ENCODE results near the gene TMEM121B. TPM values are rescaled to one million over a fixed set of nuclear protein-coding genes. Genes with fewer than 3 reads are reported as not detected.

The TMEM121B gene
- total RNA-seq: 12.2 and 12.6 TPM in 2 replicates
- long read RNA-seq, full-length matches to known transcripts: 1 of 1 reads
- long read RNA-seq, partial matches to known transcripts: 0 of 1 reads
- long read RNA-seq, other reads (novel, unspliced or antisense): 0 of 1 reads

- Mint-ChIP-seq H3K36me3 (ENCODE audit: low read depth) (no peaks in the 10 kb centered on the region), H3K27ac (ENCODE audit: unreplicated experiment) (peak within 1 kb of the TSS; percentile 91), H3K4me3 (peak within 1 kb of the TSS; percentile 91), H3K9me3 (no peaks in the 10 kb centered on the region), H3K4me1 (peaks cover 32% of the 10 kb centered on the region), H3K27me3 (ENCODE audit: low read depth) (peaks cover 6% of the 10 kb centered on the region)
- TF ChIP-seq CTCF (conservative IDR thresholded peaks at IDR 0.05): no peak
- DNase-seq (ENCODE audit: low read depth, low spot score): peak; percentile 75
These were observed at the start of gene TMEM121B for GRCh38 chr22:17121233-17122195. Gene TMEM121B, minus strand, starts transcription at chr22:17121360. Its CDS starts 233 bp downstream, at chr22:17121127.

- no peak for TF ChIP-seq CTCF (conservative IDR thresholded peaks at IDR 0.05)
- H3K9me3 Mint-ChIP-seq: no peaks in the 10 kb centered on the region
- no peaks in the 10 kb centered on the region for H3K27me3 Mint-ChIP-seq (ENCODE audit: low read depth)
- no peak overlapping the region for H3K27ac Mint-ChIP-seq (ENCODE audit: unreplicated experiment)
- no peak overlapping the region for H3K4me3 Mint-ChIP-seq
- no peak for DNase-seq (ENCODE audit: low read depth, low spot score)
- peaks cover 5% of the 10 kb centered on the region for H3K4me1 Mint-ChIP-seq
- no peaks in the 10 kb centered on the region for H3K36me3 Mint-ChIP-seq (ENCODE audit: low read depth)
These were observed 46.3 kb upstream of the TMEM121B start for GRCh38 chr22:17167486-17167885.

GRCh38 chr22:17164392-17165024 is 43.3 kb upstream of the TMEM121B start:
- DNase-seq (ENCODE audit: low read depth, low spot score): no peak
- H3K36me3 Mint-ChIP-seq (ENCODE audit: low read depth): no peaks in the 10 kb centered on the region
- peak; percentile 46 for TF ChIP-seq CTCF (conservative IDR thresholded peaks at IDR 0.05)
- no peak overlapping the region for H3K4me3 Mint-ChIP-seq
- no peak overlapping the region for H3K27ac Mint-ChIP-seq (ENCODE audit: unreplicated experiment)
- peaks cover 6% of the 10 kb centered on the region for H3K4me1 Mint-ChIP-seq
- no peaks in the 10 kb centered on the region for H3K27me3 Mint-ChIP-seq (ENCODE audit: low read depth)
- no peaks in the 10 kb centered on the region for H3K9me3 Mint-ChIP-seq

- DNase-seq (ENCODE audit: low read depth, low spot score): no peak
- no peak overlapping the region for H3K4me3 Mint-ChIP-seq
- H3K27me3 Mint-ChIP-seq (ENCODE audit: low read depth): no peaks in the 10 kb centered on the region
- no peaks in the 10 kb centered on the region for H3K9me3 Mint-ChIP-seq
- no peak overlapping the region for H3K27ac Mint-ChIP-seq (ENCODE audit: unreplicated experiment)
- peaks cover 9% of the 10 kb centered on the region for H3K4me1 Mint-ChIP-seq
- no peak for TF ChIP-seq CTCF (conservative IDR thresholded peaks at IDR 0.05)
- H3K36me3 Mint-ChIP-seq (ENCODE audit: low read depth): no peaks in the 10 kb centered on the region
These were observed 41.6 kb upstream of the TMEM121B start for GRCh38 chr22:17162731-17163130.

- DNase-seq (ENCODE audit: low read depth, low spot score): no peak
These were observed 40.8 kb upstream of the TMEM121B start for GRCh38 chr22:17161991-17162390.

More at GRCh38 chr22:17161991-17162390, 40.8 kb upstream of the TMEM121B start:
- H3K27me3 Mint-ChIP-seq (ENCODE audit: low read depth): no peaks in the 10 kb centered on the region
- no peak overlapping the region for H3K27ac Mint-ChIP-seq (ENCODE audit: unreplicated experiment)
- no peaks in the 10 kb centered on the region for H3K9me3 Mint-ChIP-seq
- no peaks in the 10 kb centered on the region for H3K36me3 Mint-ChIP-seq (ENCODE audit: low read depth)
- no peak for TF ChIP-seq CTCF (conservative IDR thresholded peaks at IDR 0.05)
- H3K4me3 Mint-ChIP-seq: peak overlapping the region; percentile 29
- H3K4me1 Mint-ChIP-seq: peaks cover 12% of the 10 kb centered on the region
